Ovary (tissue), 3 donors: ENCODE data around the gene NPAS3.

Source experiments
- POLR2A ChIP-seq: fragments of 450-650 bp; IDR thresholded peaks from one replicate; pipeline ENCODE4 v1.6.1; 2017; ENCODE audit warnings: antibody characterized with exemption, mild to moderate bottlenecking, moderate library complexity
- TF ChIP-seq, protein P1 (sequence below), 3 donors: fragments of 450-650 bp in 2 of 3; fragments of 200-600 bp in 1 of 3; IDR thresholded peaks; one replicate each; pipeline versions ENCODE4 v1.5.1 to v1.8.0; 2016 to 2022; ENCODE audit warnings: antibody characterized with exemption in 3 of 3, mild to moderate bottlenecking in 1 of 3
- donor health status: DM: no; HTN: no; CAD: no.

DNA sequence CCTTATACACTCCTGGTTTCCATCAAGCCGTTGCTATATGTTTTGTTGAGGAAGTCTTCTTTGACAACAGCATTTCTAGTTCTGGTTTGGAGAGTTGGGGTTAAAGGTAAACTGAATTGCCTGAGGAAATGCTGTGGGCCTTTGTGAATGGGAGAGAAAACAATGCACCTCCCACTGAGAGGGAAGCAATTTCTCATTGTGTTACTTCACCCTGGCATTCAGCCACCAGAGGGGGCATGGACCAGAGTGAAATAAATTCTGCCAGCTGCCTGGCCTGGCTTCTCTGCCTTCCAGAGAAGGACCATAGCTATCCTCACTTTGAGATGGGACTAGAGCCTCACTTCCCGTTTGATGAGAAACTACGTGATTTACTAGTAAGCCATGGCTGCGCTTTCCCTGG, 536.9 kb downstream of the NPAS3 start:
- TF ChIP-seq, protein P1, sequence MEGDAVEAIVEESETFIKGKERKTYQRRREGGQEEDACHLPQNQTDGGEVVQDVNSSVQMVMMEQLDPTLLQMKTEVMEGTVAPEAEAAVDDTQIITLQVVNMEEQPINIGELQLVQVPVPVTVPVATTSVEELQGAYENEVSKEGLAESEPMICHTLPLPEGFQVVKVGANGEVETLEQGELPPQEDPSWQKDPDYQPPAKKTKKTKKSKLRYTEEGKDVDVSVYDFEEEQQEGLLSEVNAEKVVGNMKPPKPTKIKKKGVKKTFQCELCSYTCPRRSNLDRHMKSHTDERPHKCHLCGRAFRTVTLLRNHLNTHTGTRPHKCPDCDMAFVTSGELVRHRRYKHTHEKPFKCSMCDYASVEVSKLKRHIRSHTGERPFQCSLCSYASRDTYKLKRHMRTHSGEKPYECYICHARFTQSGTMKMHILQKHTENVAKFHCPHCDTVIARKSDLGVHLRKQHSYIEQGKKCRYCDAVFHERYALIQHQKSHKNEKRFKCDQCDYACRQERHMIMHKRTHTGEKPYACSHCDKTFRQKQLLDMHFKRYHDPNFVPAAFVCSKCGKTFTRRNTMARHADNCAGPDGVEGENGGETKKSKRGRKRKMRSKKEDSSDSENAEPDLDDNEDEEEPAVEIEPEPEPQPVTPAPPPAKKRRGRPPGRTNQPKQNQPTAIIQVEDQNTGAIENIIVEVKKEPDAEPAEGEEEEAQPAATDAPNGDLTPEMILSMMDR (IDR thresholded peaks at IDR 0.05) = no peak
- TF ChIP-seq POLR2A = no peak
